WI38 (cell line): ENCODE measurements around the gene MAN2A2.

Experiments used
- H3K4me3 ChIP-seq: 2 replicates; pipeline ENCODE4 v1.5.1; 2011; ENCODE audit warnings: low read depth, mild to moderate bottlenecking, control low read depth, low read length
- CTCF ChIP-seq: IDR thresholded peaks from 2 replicates; pipeline ENCODE4 v1.5.1; 2012; ENCODE audit warnings: low read depth, mild to moderate bottlenecking, control low read depth, low read length

Gene MAN2A2

GRCh38 chr15:90952901-90953677, 50.0 kb downstream of the MAN2A2 start:
- no peak for TF ChIP-seq CTCF
- H3K4me3 ChIP-seq = no peak overlapping the region

GRCh38 chr15:90953947-90954711, 51.0 kb downstream of the MAN2A2 start:
- TF ChIP-seq CTCF = no peak
- H3K4me3 ChIP-seq = peak overlapping the region; percentile 77

GRCh38 chr15:90954712-90955623, 51.9 kb downstream of the MAN2A2 start, which contains the start of gene RCCD1:
TSS of gene RCCD1 (plus strand) at chr15:90954884. CDS start at chr15:90956735, 1,851 bp downstream.
- TF ChIP-seq CTCF = no peak
- H3K4me3 ChIP-seq = peak within 1 kb of the TSS; percentile 77

- H3K4me3 ChIP-seq = peak overlapping the region; percentile 77
- no peak for TF ChIP-seq CTCF
Measured at GRCh38 chr15:90955624-90956273, 52.6 kb downstream of the MAN2A2 start.

- TF ChIP-seq CTCF = peak; percentile 94
- H3K4me3 ChIP-seq = peak overlapping the region; percentile 59
Measured at GRCh38 chr15:90956274-90957030, 53.4 kb downstream of the MAN2A2 start.

- no peak for TF ChIP-seq CTCF
- H3K4me3 ChIP-seq = peak overlapping the region; percentile 59
Measured at GRCh38 chr15:90957031-90957790, 54.1 kb downstream of the MAN2A2 start.
